Stimulated activated CD8-positive, alpha-beta memory T cell treated with anti-CD3 and anti-CD28 coated beads, Interleukin-15, amount 100 ng/mL, for 48 hours (primary cell): ENCODE measurements around the gene MED6.

Experiments
- DNase-seq, 2 donors: peaks; one replicate each; pipeline ENCODE4 v3.0.0-alpha.2; 2020; ENCODE audit warnings: low read depth in 2 of 2

Gene MED6

GRCh38 chr14:70599345-70599744, 1.1 kb downstream of the MED6 start:
- DNase-seq = no peak

DNA sequence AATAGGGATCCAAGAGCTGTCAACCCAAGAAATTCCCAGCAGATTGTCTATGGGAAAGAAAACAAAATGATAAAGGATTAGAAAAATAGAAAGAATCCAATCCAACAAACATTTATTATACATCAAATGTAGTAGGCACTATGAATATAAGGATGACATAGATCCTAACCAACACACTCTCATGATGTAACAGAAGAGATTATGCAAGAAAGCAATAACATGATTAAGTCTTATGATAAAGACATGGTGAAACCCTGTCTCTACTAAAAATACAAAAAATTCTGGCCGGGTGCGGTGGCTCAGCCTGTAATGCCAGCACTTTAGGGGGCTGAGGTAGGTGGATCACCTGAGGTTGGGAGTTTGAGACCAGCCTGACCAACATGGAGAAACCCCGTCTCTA, 2.7 kb downstream of the MED6 start:
- no peak for DNase-seq

DNA sequence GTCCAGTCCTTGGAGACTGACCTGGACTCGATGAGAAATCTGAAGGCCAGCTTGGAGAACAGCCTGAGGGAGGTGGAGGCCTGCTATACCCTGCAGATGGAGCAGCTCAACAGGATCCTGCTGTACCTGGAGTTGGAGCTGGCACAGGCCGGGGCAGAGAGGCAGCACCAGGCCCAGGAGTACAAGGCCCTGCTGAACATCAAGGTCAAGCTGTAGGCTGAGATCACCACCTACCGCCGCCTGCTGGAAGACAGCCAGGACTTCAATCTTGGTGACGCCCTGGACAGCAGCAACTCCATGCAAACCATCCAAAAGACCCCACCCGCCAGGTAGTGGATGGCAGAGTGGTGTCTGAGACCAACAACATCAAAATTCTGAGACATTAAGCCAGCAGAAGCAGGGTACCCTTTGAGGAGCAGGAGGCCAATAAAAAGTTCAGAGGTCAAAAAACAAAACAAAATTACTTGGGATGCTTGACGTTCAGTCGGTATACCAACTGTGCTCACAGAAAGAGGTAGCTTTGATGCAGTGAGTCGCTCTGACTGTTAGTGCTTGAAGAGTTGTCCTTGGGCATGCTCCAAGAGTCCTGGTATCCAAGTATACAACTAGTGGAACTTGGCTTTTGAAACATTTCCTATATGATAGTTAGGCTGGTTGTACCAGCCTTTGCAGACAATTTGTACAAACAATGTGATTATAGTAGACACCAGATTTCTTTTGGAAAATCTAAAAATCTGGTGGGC, 4.8 kb downstream of the MED6 start:
- DNase-seq = no peak

DNA sequence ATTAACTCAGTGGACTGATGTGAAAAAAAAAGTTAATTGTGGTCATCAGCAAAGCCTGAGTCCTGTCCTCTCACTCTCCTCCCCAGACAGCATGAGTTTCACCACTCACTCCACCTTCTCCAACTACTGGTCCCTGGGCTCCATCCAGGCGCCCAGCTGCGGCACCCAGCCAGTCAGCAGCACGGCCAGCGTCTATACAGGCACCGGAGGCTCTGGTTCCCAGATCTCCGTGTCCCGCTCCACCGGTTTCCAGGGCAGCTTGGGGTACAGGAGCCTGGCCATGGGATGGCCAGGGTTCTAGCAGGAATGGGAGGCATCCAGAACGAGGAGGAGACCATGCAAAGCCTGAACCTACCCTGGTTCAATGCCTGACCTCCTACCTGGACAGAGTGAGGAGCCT, 6.0 kb downstream of the MED6 start:
- DNase-seq = no peak

DNA sequence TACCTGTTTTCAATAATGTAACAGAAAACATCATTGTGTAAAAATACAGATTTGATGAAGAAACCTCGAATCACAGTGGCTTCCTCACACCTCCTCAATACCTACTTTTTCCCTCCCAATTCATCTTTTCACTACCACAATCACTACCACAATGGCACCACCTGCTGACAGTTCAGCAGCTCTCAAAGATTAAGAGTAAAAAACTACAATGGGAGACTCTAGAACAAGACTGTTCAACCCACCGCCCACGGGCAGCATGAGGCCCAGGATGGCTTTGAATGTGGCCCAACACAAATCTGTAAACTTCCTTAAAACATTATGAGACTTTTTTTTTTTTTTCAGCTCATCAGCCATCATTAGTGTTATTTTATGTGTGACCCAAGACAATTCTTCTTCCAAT, 15.2 kb downstream of the MED6 start:
- no peak for DNase-seq

GRCh38 chr14:70576891-70577290, 23.6 kb downstream of the MED6 start:
- DNase-seq = no peak

DNA sequence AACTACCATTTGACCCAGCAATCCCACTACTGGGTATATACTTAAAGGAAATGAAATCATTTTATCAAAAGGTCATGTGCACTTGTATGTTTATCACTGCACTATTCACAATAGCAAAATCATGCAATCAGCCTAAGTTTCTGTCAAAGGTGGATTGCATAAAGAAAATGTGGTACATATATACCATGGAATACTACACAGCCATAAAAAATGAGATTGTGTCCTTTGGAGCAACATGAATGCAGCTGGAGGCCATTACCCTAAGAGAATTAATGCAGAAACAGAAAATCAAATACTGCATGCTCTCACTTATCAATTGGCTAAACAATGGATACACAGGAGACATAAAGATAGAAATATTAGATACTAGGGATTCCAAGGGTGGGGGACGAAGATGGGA, 27.4 kb downstream of the MED6 start:
- no peak for DNase-seq

DNA sequence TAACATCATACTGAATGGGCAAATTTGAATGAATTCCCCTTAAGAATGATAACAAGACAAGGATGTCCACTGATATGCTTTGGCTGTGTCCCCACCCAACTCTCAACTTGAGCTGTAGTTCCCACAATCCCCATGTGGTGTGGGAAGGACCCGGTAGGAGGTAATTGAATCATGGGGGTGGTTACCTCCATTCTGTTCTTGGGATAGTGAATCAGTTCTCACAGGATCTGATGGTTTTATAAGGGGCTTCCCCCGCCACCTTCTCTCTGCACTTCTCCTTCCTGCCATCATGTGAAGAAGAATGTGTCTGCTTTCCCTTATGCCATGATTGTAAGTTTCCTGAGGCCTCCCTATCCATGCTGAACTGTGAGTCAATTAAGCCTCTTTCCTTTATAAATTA, 29.3 kb downstream of the MED6 start:
- no peak for DNase-seq

DNA sequence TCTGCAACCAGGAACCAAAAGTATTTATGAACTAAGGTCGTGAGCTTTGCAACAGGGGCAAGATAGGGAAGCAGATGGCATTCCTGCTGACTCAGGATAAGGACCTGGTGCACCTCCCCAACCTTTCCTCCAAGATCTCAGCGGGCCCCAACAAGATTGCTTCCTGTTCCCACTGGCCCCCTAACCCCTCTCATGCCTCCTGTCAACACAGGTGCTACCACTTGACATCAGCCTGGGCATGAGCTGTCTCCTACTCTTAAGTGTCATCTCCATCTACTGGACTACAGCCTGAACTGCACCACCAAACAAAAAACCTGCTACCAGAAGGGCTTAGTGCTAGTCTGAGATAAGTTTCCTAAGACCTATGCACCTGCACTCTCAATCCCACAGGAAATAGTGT, 32.7 kb downstream of the MED6 start:
- no peak for DNase-seq

DNA sequence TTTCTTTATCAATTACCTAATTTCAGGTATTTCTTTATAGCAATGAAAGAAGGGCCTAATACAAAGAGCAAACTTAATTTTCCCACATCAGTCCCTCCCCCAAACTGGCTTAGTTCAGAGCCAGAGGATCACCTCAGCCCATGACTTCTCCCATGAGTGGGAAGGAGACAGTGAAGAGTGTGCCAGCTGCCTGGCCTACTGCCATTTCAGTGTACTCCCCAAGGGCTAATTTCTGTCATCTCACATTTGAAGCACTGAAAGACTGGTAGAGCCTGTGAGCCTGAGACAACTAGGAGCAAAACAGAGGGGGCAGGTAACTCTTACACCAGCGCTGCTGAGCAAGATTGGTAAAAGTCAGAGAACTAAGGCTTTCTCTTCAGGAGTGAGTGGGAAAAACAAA, 36.6 kb downstream of the MED6 start:
- DNase-seq = no peak

- DNase-seq = no peak
Measured at GRCh38 chr14:70563417-70563816, 37.0 kb downstream of the MED6 start.

- DNase-seq = no peak
Measured at GRCh38 chr14:70558356-70558755, 42.1 kb downstream of the MED6 start.

GRCh38 chr14:70555890-70556289, 44.6 kb downstream of the MED6 start:
- no peak for DNase-seq

- no peak for DNase-seq
Measured at GRCh38 chr14:70538087-70538486, 62.4 kb downstream of the MED6 start.

DNA sequence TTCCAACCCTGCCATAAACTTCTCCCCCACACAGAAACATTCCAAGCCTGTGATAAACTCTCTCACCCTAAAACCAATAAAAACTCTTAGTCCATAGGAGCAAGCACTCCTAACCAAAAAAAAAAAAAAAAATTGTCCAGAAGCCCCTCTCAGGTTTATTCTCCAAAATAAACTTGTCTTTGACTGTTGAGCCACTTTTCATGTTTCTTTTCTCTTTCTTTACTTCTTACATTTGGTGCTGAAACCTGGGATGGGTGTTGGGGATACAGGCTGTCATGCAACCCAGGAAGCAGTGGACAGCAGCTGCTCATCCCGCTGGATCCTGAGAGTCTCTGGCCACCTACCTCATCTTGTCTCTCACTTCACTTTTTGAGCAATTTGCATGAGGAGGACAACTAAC, 63.6 kb downstream of the MED6 start:
- DNase-seq = no peak

- DNase-seq = no peak
Measured at GRCh38 chr14:70534904-70535303, 65.6 kb downstream of the MED6 start, which contains the start of gene ADAM20. ADAM20 (minus strand) TSS chr14:70535004; CDS start chr14:70524757, 10,247 bp downstream.
